HL-60/S4 treated with retinoic acid at 250 ng/mL for 4 days and 3 days (cell line): ENCODE measurements around the gene ANP32A.

Source experiments
- in situ Hi-C: fragments of 300-500 bp; cut with MboI; formaldehyde crosslinking; loops from 2 replicates; pipeline ENCODE4 v1.7.0; 2022; ENCODE audit warnings: low sequenced_read_pairs

Gene ANP32A

DNA sequence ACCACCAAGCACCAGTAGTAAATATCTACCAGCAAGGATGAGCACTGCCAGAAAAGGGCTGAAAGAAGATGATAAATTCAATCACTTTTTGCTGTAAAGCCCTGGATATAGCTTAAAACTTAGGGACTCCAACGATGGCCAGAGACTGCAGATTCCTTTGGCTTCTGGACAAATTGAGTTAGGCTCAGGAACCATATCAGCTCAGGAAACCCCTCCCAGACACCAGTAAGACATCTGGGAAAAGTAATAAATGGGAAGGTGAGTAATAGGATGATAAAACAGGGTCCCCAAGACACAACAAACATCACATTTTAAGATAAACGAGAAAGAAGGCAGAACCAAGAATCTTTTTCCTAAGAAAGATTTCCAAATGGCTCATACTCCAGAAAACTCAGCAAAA lies 65.0 kb downstream of the ANP32A start:
- in situ Hi-C loops: no loop called here

DNA sequence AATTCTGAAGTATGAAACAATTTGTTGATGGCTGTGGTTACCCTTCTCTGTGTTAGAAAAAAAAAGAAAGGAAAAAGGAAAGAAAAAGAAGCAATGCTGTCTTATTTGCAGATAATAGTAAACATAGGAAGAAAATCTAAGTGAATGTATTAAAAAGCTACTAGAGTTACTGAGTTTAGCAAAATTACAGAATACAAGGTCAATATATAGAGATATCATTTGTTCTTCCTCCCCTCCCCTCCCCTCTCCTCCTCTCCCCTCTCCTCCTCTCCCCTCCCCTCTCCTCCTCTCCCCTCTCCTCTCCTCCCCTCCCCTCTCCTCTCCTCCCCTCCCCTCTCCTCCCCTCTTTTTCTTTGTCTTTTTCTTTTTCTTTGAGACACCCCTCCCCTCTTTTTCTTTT lies 69.1 kb downstream of the ANP32A start:
- in situ Hi-C loops: no loop called here

DNA sequence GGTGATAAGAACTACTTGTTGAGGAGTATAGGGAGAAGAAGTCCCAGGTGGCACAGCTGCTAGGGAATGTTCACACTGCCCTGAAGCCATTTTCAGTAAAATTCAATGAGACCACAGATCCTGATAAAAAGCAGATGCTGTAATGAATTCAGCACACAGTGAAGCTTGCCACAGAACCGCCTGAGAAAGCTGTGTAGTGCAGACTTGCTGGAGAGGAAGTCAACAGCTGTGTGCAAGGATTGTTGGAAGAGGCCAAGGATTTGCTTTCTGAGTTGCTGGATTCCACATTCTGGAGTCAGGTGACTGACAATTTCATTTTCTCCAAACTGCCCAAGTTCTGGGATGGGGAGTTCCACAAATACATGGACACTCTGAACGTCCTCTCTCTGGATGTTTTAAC lies 70.9 kb downstream of the ANP32A start:
- in situ Hi-C loops: no loop called here

DNA sequence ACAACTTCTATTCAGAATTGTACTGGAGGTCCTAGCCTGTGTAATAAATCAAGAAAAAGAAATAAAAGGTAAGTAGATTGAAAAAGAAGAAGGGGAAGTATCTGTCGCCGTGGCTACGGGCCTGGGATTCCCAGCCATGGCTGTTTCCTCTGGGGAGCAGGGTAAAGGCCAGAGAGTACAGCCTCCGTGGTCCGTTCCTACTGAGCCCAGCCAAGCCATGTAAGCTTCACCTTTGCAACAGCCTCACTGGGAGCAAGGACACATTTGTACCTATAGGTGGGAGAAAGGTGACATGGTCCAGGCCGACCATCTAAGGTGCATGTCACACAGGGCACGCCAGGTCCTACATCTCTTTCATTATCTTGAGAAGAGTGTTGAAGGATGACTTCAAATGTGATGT lies 71.3 kb downstream of the ANP32A start:
- in situ Hi-C loops: no loop called here

DNA sequence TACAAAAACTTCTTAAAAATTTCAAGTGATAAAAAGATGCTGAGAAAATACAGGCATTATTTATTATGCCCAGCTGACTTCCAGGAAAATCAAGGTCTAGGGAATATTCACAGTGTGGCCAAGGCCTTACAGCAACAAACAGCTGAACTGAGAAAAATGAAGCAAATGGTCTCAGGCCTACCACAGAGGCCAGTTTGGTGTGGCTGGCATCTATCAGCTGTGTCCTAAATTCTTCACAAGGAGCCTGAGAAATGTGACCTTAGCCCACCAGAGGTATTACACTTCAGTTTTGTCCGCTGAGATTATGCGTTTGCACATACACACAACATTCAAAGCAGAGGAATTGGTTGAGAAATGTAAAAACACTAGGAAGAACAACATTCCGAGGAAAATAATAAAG lies 77.4 kb downstream of the ANP32A start:
- in situ Hi-C loops: no loop called here

DNA sequence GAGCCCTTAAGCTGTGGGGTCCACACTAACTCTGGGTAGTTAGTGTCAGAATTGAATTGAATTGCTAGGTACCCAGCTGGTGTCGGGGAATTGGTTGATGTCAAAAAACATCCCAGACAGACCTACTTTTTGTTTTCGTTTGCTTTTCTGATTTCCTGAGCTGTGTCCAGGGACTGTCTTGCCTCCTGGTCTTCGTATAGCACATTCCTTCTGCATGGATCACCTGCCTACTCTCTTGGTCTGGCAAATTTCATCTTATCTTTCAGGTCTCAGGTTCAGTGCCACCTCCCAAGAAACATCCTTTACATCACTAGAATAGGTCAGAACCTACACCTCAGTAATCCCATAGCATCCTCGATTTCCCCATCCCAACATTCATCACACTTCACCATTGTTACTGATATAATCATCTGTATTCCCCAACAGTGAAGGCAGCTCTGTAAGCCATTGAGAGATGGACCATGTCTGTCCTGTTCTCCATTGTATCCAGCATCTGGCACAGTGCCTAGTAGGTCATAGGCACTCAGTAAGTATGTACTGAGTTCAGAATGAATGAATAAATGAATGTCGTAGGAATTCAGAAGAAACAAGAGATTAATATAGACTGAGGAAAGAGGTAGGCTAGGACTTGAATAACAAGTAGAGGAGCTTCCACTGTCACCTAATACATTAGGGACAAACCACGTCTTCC lies 81.2 kb downstream of the ANP32A start:
- in situ Hi-C loops: loop anchor here (10.0 kb wide), 1 partner anchor 135 kb away; no protein-coding TSS in a partner anchor

DNA sequence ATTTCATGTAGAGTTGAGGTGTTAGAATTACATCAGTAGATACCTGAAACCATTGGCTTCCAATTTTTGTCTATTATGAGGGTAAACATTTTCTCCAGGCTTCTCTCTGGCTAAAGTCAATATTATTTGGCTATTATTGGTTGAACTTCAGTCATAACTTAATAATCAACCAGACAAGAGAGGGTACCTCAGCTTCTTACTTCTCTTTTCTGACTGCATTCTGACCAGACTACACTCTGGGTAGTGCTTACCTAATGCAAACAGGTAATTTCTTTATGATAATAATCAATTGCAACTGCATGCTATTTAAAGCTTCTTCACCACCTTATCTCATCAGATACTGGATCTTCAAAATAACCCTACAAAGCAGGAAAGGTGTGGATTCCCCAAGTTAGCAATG lies 85.1 kb downstream of the ANP32A start:
- in situ Hi-C loops: loop anchor here (10.0 kb wide), 1 partner anchor 139 kb away; no protein-coding TSS in a partner anchor

DNA sequence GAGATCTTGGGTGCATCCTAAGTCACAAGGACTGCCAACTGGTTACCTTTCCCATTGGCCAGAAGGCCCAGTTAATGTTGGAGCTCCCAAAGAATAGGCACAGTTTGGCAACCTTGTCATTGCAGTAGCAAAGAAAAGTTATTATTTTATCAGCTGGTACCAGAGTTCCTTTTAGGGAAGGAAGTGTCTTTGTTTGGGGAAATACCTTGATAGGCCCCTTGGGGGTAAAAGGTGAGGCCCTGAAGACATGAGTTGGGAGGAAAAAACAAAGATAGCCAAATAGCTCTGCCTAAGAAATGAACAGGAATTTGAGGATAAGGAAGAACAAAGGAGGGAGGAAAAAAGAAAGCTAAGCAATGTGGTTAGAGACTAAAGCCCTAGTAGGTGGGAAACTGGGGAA lies 85.8 kb downstream of the ANP32A start:
- in situ Hi-C loops: loop anchor here (10.0 kb wide), 1 partner anchor 140 kb away; no protein-coding TSS in a partner anchor

DNA sequence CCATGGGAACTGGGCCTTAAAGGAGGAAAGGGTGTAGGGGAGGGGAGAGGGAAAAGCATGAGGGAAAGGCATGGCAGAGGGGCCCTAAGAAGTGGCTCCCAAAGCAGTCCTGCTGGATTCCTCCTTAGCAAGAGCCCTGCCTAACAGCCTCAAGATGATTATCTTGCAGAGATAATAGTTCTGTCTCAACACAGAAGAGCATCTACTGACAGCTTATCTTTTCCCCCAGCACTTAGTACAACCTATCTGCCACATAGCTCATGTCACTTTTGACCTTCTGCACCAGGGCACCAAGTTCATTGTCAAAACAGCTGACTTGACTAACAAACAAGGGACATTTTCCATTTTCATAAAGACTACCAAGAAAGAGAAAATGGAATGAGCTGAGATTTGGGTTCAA lies 86.3 kb downstream of the ANP32A start:
- in situ Hi-C loops: loop anchor here (10.0 kb wide), 1 partner anchor 140 kb away; no protein-coding TSS in a partner anchor

DNA sequence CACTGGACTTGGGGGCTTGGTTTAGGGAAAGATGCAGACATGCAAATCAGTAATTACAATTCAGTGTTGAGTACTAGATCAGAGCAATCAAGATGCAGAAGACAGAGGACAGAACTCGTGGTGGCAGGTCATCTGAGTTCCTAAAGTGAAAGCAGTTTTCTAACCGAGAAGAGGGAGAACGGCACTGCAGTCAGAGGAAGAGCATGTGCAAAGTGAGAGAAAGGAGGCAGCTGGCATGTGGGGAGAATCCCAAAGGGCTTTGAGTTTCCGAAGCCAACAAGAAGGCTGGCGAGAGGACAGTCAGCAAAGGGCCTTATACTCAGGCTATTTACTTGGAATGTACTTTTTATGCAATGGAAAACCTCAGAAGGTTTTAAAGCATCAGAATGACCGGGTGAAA lies 87.0 kb downstream of the ANP32A start:
- in situ Hi-C loops: loop anchor here (10.0 kb wide), 1 partner anchor 141 kb away; no protein-coding TSS in a partner anchor

DNA sequence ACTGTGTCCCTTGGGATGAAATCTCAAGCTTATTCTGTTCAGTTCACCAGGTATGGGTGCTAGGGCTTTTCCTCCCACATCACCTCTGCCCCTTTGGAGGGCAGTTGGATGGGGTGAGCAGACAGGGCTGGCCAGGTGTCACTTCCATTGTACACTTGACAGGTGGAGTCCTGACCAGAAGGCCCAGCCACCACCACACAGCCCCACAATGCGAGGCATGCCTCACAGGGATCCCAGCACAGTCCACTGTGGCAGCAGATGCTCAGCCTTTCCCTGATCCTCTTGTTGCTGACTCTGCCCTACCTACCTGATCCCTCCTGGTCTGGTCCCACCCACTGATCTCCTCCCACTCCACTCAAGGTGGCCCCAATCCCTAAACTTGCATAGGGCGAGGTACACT lies 88.2 kb downstream of the ANP32A start:
- in situ Hi-C loops: loop anchor here (10.0 kb wide), 1 partner anchor 142 kb away; no protein-coding TSS in a partner anchor

DNA sequence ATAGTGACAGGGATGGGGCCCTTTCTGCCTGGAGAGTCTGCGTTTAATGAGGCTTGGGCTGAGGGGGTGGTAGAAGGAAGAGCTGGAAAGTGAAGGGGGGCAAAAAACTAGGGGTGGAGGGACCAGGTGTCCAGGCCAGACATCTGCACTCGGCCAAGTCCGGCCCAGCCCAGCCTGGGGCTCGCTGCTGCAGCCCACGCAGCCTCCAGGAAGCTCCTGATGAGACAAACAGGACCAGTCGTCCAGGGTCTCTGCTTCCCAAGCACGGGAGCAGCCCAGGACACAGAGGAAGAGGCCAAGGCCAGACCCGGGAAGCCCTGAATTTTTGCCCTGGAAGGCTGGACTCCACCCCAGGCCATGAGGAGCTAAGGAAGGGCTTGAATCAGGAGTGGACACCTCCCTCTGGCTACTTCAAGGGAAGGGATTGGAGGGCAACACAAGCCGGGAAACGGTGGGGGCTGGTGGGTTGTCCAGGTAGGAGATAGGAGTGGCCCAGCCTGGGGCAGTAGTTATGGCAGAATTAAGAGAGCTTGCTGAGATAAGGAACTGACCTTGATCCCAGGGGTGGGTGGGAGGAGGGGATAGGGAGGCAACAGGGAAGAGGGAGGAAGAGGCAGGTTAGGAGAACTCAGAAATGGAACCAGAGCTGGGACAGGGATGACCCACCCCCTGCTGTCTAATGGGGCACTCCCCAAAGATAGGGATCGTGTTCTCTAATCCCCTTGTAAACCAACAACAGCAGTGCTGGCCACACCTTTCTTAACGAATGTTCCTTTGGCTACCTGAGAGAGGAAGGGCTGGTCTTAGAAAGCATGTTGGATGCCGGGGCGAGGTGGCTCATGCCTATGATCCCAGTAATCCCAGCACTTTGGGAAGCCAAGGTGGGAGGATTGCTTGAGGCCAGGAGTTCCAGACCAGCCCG lies 89.5 kb downstream of the ANP32A start:
- in situ Hi-C loops: loop anchor here (10.0 kb wide), 1 partner anchor 144 kb away; no protein-coding TSS in a partner anchor

DNA sequence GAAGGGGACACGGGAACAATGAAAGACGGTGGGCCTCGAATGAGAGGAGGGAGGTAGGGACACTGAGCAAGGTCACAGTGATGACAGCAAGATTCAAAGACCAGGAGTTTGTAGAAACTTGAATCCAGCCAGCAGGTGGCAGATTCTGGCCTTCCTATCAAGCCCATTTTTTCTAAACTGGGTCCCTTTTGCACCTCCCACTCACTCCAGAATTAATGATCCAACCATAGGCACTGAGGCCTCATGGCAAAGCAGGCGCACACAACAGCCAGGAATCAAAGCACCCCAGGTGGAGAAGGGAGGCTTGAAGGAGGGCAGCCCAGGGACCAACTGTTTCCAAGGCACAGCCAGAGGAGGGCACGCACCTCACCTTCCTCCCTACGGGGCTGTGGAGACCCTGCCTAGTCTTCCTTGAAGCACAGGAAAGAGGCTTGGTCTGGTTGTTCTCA lies 90.2 kb downstream of the ANP32A start:
- in situ Hi-C loops: loop anchor here (10.0 kb wide), 1 partner anchor 144 kb away; no protein-coding TSS in a partner anchor

DNA sequence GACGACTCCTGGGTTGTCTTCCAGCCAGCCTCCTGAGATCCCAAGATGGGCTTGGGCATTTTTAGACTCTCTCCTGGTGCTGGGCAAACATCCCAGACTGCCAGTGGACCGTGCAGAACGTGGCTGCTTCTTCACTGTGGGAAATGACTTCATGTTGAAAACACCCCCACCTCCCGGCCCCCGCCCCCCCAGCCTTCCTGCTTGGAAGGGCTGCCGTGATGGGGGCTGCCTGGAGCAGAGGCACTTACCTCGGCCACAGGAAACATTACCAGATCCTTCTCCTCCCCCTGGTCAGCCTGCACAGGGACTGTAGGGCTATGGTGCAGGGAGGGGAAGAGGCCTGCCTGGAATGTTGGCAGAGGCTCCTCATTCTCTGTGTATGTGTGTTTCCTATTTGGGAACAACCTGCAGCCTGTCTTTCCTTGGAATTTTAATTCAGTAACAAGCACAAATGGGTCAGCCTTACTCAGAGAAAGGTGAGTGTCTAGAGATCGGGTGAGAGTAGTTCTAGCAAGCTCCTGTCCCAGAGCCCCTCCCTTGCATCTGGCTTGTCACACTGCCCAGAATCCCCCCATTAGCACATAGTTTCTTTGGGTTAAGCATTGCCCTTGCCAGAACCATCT lies 90.8 kb downstream of the ANP32A start:
- in situ Hi-C loops: loop anchor here (10.0 kb wide), 1 partner anchor 145 kb away; no protein-coding TSS in a partner anchor
